Activated effector memory CD4-positive, alpha-beta T cell treated with anti-CD3 and anti-CD28 coated beads, Interleukin-2, amount 50 U/mL, for 16 hours (primary cell): ENCODE data around the gene CHST4.
"Not testable (repeated sequence)": the region's sequence is repeated elsewhere in the genome, so short reads cannot be mapped to it uniquely, and the experiment has no call there.

Source experiments
- DNase-seq: peaks from one replicate; pipeline ENCODE4 v3.0.0-alpha.2; 2020

The CHST4 gene

GRCh38 chr16:71526111-71526631 lies at the start of gene CHST4:
Gene CHST4, plus strand, starts transcription at chr16:71526426. Its CDS starts 10,252 bp downstream, at chr16:71536678.
- DNase-seq, result no peak

DNA sequence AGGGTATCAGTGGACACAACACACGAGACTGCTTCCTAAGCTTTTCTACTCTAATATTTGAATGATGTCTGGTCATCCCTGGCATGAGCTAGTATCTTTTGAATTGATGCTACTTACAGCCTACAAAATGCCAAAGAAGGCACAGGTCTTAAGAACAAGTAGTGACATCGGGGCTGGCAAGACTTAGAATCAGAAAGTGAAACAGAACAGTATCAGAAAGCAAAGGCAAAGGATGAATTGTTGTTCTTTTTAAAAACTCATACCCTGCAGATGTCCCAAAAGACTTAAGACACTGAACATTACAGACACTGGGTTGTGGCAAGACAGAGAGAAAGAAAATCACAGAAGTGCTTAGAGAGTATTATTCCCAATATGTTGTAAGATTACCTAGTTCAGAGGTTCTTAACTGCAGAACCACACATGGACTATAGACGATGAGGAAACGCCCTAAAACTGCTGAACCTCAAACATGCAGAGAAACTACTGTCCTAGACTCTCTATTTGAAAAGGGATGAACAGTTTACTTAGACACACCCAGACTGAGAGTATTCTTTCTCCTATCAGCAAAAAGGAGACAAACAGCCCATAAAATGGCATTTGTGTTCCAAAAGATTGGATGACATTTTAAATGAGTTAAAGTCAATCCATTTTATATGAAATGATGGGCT lies 49.6 kb upstream of the CHST4 start:
- DNase-seq, result no peak

GRCh38 chr16:71479420-71479819 lies 46.8 kb upstream of the CHST4 start:
- DNase-seq, result no peak

DNA sequence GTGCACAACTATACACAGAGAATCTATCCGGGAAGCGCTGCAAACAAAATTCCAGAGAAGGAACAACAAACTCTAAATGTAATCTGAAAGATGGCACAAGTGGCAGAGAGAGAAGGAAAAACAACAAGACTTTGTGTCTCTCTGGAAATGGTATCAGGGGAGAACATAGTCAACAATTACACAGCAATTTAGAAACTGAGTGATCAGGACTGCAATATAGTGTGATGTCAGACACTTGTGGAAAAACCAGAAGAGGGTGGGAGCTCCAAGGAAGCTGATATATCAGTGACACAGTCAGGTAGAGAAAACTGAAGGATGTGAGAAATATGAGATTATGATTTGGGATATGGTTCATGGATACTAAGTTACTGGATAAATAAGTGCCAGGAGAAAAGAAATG lies 45.3 kb upstream of the CHST4 start:
- DNase-seq, result no peak

- DNase-seq, result no peak
These were observed 43.7 kb upstream of the CHST4 start for GRCh38 chr16:71482569-71482968.

DNA sequence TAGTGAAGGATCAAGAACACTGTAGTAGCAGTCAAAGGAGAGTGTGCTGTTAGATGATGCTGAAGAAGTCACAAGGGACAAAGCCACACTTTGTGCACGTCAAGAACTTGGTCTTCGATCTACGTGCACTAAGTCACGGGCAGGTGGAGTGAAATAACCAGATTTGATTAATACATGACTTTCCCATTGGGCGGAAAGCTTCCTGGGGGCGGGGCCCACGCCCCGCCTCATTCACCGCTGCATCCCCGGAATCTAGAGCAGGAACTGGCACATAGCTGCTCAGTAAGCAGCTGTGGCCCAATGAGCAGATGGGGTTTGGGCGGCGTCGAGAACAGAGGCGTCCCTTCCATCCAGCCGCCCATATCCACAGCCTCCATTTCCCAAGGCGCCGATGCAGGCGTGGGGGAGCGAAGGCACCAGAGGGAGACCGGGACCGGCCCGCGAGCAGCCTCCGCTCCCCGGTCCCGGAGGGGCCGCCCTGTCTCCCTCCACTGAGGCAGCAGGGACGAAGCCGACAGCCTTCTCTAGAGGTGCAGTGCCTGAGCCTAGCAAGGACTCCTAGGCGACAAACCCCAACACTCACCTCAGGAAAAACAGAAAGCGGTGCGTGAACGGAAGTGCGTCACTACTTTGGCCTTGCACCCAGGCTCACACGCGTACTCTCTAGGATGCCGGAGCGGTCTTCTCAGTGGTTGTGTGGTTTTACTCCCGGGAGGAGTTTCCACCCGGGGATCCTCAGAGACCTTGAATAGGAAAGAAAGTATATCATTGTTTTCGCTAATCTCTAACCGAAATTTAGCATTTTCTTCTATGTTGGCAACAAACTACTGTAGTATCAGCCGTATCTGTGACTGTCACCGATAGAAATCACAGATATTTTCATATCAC lies 42.0 kb upstream of the CHST4 start:
- peak; percentile 92 for DNase-seq

DNA sequence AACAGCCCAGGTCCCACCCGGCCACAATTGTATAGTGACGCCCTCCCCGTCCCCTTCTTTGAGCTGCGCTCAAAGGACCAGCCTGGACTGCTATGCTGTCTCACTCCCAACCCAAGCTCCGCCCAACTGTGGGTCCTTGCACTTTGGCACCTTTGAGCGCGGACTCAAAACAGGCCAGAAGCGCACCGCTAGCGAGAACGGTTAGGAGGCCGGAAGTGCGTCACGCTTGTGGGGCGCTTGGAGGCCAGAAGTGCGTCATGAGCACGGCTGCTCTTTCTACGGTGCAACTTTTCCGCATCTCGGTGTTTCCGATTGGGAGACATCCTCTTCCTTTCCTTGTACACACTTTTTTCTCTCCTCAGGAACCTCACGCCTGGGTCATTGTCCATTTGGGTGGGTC lies 37.1 kb upstream of the CHST4 start, which contains the start of gene ZNF19:
TSS of gene ZNF19 (minus strand) at position 203 of the 400 bp plus-strand sequence. CDS start 7,210 bp downstream, outside the sequence.
- DNase-seq, result no peak

- DNase-seq, result no peak
These were observed 35.9 kb upstream of the CHST4 start for GRCh38 chr16:71490361-71490760.

GRCh38 chr16:71491054-71491453 lies 35.2 kb upstream of the CHST4 start:
- DNase-seq, result no peak

- no peak for DNase-seq
These were observed 33.4 kb upstream of the CHST4 start for GRCh38 chr16:71492786-71493185.

DNA sequence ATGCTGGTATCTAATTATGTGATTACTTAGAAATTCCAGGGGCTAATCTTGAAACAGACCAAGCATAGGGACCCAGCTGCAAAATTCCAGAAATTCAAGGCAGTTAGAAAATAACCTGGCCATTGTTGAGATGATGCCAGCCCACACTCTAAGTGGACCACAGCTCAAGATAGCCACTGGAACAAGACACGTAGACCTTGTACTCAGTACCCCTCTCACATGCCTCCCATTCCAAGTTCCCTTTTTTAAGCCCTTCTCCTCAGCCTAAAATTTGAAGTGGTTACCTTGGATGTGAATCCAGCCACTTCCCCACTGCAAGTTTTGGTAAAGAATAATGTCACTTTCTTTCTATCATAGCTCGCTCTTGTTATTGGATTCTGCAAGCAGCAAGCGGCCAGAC lies 33.0 kb upstream of the CHST4 start:
- no peak for DNase-seq

GRCh38 chr16:71498031-71498430 lies 28.2 kb upstream of the CHST4 start:
- no peak for DNase-seq

- peak; percentile 66 for DNase-seq
These were observed 26.4 kb upstream of the CHST4 start for GRCh38 chr16:71499775-71500364.

- DNase-seq, result no peak
These were observed 25.3 kb upstream of the CHST4 start for GRCh38 chr16:71500964-71501363.

DNA sequence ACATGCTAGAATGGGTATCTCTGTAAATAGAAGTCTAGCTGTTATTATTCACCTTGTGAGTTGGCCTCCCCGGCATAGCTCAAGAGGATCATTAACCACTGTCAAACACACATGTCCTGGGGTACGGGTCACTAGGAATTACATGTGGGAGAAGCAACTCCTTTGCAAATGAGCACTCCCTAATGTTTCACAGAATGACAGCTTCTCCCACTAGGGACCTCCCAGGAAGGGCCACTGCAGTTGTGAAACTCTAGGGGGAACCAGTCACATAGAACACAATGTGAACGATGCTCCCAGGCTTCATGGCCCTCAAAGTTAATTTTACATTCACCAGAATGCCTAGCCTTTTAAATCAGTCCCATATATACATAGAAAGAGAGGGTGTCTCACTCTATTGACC lies 24.7 kb upstream of the CHST4 start:
- no peak for DNase-seq

GRCh38 chr16:71504051-71504450 lies 22.2 kb upstream of the CHST4 start:
- DNase-seq, result not testable (repeated sequence)

GRCh38 chr16:71504901-71505300 lies 21.3 kb upstream of the CHST4 start:
- DNase-seq, result no peak

GRCh38 chr16:71507061-71507460 lies 19.2 kb upstream of the CHST4 start:
- DNase-seq, result no peak

DNA sequence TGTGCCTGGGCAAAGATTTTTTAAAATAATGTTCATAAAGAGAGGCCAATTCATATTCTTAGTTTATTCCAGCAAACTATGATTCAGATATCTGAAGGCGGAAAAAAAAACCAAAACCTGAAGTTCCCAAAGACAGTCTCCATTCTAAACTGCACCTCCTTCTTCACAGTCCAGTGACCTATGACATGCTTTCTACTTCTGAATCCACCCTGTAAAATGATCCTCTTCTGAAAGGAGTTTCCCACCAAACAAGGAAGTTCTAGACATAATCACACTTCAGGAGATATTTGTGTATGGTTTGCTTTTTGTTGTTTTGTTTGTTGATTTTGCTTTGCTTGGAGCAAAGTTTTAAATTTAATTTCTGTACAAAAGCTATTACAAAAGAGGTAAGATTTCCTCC lies 12.9 kb upstream of the CHST4 start:
- DNase-seq, result no peak

GRCh38 chr16:71514476-71514875 lies 11.8 kb upstream of the CHST4 start:
- no peak for DNase-seq

- no peak for DNase-seq
These were observed 11.2 kb upstream of the CHST4 start for GRCh38 chr16:71515026-71515425.

DNA sequence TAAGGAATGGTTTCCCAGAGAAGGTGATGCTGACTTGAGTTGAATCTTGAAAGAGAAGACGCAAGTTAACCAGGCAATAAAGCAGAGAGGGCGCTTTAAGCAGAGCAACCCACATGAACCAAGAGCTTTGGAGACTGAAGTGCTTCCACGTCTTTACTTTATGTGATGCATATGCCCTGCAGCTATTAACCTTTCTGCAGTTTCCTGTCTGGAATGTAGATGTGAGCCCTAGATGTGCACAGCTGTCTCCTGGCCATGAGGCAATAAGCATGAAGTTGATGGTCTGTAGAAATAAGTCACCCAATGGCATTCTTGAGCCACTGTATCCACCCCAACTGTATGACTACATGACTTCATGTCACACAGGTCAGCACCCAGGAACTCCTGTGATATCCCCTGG lies 5.7 kb upstream of the CHST4 start:
- no peak for DNase-seq
